HG03521 (cell line): ENCODE data around the gene PAPPA.

Experiments used
- ATAC-seq: cut with Tn5 transposase; IDR thresholded peaks from one replicate; pipeline ENCODE4 v1.9.1; 2021; ENCODE audit warnings: mild to moderate bottlenecking, moderate library complexity; ENCODE audit not compliant: unreplicated experiment

The PAPPA gene

DNA sequence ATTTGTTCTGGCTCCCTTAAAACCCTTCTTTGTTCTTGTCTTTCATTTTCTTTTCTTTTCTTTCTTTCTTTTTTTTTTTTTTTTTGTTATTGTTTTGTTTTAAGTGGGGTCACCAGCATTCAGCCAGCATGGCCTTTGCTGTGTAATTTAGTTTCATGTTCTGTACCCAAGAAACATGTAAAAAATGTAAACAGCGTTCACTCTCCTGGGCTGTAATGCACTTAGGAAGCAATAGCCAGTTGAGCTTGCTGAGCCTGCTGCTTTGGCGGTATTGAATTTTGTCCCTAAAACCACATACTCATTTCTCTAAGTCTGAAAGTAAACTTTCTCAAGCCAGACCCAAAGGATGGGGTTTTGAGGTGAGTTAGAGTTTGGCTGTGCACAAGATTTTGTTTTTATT lies 158.6 kb downstream of the PAPPA start:
- ATAC-seq = no peak

DNA sequence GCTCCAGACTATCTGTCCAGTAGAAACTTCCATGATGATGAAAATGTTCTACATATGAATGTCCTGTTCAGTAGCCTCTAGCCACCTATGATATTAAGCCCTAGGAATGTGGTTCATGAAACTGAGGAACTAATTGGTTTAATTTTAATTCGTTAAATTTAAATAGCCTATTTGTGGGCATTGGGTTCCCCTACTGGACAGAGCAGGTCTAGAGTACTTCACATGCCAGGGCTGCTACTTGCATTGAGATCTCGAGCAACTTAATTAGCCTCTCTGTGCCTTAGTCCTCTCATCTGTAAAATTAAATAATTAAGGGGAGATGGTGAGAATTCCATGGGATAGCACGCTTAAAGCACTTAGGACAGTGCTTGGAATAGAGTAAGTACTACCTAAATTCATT lies 160.0 kb downstream of the PAPPA start:
- no peak for ATAC-seq

DNA sequence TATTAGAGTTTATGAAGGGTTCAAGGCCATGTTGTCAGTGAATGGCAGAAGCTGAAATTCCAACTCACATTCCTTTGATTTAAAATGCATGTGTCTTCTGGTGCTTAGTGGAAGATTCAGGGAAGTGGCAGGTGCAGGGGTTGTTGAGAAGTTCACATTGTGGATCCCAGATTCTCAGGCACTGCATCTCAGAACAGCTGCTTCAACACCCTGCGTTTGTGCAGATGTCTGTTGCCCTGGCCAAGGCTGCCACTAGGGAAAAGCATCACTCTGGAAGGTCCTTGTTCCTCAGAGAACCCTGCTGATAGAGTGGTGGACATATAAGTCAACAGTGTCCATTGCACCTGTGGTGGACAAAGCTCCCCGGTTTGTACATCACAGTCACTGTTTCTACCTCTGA lies 162.7 kb downstream of the PAPPA start:
- no peak for ATAC-seq

DNA sequence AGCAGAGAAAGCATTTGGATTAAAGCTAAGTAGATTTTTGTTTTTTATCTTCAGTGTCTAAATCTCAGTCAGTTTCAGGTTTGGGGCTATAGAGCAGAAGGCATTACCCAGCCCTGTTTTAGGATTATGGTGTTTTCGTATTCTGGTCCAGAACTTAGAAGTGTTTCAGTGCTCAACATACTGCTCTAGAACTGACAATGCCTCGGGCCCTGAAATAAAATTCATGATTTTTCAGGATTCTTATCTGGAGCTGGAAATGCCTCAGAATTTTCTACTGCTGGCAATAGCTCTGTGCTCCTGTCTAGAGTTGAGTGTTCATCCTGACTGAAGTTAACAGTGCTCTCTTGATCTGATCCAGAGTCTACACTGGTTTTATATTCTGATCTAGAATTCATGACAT lies 163.9 kb downstream of the PAPPA start:
- ATAC-seq = no peak

DNA sequence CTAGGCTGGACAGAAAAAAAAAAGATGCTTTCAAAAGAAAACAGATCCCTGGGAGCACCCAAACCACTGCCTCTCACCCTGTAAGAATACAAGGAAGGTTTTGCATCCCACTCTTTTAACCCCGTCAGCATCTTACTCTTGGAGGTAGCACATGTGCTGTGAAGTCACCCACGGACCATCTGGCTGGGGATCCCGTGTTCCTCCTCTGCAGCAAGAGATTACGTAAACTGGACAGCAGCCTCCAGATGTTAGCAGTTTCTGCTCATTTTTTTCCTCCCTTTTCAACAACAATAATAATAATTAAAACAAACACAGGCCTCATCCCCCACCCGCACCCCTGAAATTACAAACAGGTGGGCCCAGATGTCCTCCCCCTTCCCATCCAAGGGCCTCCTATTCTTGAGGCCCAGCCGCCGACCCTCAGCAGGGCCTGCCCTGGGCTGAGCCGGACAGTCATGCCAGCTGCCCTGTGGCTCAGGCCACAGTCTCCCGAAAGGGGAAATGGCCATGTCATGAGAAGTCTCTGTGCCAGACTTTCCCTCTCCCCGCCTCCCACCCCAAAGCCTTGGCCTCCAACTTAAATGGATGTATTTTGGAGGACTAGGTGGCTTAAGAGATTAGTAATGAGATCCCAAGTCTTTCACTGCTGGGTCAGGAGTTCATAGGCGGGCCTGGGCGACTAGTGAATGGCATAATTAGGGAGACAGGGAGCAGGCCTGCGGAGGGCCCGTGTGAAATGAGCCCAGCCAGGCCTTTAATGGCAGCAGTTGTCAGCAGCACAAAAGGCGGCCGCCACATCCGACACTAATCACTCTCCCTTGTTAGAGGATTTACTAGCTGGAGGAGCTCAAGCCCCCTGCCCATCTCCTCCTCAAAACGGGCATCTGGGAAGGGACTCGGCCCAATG lies 165.1 kb downstream of the PAPPA start:
- no peak for ATAC-seq

GRCh38 chr9:116319480-116319879 lies 165.9 kb downstream of the PAPPA start:
- ATAC-seq = no peak

GRCh38 chr9:116320290-116320689 lies 166.7 kb downstream of the PAPPA start:
- ATAC-seq = no peak

DNA sequence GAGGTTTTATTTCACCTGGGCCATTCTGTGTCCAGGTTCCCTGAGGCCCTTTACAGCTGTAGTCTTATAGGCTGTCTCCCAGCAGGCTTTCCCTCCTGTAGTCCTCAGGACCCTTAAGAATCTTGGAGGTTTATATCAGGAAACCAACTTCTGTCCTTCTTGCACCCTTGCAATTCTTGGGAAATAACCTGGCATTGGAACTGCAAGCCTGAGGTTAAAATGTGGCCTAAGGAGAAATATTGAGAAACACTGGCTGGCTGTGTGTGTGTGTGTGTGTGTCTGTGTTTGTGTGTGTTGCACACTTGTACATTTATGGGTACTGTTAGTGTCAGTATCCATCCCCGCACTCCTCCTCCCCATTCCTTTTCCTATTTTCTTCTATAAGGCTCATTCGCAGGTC lies 168.9 kb downstream of the PAPPA start:
- no peak for ATAC-seq

GRCh38 chr9:116323012-116323411 lies 169.4 kb downstream of the PAPPA start:
- ATAC-seq = no peak

DNA sequence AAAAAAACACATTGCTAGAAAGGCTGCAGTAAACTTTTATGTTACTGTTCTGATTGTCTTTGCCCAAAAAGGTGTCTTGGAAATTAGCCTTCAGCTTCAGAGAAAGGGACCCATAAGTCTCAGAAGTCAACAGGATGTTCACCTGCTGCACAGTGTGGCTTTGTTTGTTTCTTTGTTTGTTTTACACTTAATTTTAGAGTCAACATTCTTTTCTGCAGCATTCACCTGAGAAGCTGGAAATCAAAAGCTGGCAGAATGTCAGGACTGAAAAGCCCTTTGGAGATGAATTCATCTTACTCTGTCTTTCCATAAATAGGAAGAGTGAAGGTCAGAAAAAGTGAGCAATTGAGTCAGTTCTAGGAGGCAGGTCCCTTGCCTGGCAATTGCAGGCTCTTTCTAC lies 170.0 kb downstream of the PAPPA start:
- ATAC-seq = no peak

- ATAC-seq = no peak
Observed at GRCh38 chr9:116325924-116326323, 172.3 kb downstream of the PAPPA start.

- ATAC-seq = no peak
Observed at GRCh38 chr9:116327701-116328405, 174.3 kb downstream of the PAPPA start.

DNA sequence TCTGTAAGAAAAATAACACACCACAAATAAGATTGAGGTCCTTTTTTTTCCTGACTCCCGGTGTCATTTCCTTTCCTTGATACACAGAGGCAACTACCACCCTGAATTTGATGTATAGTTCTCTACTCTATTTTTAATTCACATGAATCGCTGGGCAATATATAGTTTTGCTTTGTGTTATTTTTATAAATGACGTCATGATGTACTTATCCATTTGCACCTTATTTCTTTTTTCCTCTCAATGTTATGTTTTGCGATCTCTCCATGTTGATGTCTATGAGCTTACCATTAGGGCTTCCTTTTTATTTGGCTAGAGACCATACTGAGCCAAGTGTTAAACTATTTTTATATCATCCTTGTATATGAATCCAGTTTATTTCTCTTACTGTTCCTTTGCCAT lies 175.9 kb downstream of the PAPPA start:
- no peak for ATAC-seq

GRCh38 chr9:116331241-116331640 lies 177.7 kb downstream of the PAPPA start:
- ATAC-seq = no peak

DNA sequence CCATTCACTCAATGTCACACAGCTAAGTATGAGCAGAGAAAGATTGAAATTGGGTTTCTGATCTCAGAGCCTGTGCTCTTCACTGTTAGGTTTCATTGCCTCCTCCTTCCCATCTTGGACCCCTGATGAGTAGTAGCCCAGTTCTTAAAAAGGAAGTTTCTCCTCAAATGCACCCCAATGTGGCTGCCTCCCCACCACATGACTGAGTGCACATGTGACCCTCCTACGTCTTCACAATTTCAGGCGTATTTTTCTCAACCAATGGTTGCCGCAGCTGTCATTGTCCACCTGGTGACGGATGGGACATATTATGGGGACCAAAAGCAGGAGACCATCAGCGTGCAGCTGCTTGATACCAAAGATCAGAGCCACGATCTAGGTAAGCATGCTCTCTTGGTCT lies 178.5 kb downstream of the PAPPA start:
- ATAC-seq = no peak

- no peak for ATAC-seq
Observed at GRCh38 chr9:116333254-116333653, 179.7 kb downstream of the PAPPA start.

DNA sequence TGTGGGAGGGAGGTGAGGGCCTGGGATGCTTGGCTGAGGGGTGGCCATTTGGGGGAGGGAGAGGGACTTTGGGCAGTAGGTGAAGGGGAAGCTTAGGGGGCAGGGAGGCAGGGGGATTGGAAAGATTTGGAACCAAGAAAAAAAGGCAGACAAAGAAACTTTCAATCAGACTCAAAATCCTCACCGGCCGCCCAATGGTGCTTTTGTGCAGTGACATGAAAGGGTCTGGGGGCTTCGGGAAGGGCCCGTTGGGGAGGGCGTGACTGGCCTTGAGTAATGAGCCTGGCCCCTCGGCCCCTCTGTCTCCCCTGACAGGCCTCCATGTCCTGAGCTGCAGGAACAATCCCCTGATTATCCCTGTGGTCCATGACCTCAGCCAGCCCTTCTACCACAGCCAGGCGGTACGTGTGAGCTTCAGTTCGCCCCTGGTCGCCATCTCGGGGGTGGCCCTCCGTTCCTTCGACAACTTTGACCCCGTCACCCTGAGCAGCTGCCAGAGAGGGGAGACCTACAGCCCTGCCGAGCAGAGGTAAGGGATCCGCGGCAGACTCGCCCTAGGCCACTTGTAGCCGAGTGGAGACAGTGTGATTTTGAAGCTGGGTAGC lies 181.1 kb downstream of the PAPPA start:
- no peak for ATAC-seq

- no peak for ATAC-seq
Observed at GRCh38 chr9:116335392-116335791, 181.8 kb downstream of the PAPPA start.

- no peak for ATAC-seq
Observed at GRCh38 chr9:116336133-116336862, 182.7 kb downstream of the PAPPA start.

DNA sequence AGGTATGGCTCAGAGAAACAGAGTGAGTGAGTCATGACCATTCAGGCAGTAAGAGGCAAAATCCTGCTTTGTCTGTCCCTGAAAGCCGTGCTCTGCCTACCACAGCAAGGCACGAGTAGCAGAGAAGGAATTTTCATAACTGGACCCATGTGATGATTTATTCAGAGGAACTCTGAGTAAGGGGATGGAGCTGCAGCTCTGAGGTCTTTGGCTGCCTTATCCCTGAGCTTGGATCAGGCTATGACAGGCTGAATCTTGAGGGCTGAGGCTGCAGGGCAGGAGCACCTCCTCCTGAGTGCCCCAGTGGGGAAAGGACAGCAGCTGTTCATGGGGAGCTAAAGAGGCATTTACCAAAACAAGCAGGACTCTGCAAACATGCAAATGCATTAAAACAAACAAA lies 183.4 kb downstream of the PAPPA start:
- no peak for ATAC-seq

DNA sequence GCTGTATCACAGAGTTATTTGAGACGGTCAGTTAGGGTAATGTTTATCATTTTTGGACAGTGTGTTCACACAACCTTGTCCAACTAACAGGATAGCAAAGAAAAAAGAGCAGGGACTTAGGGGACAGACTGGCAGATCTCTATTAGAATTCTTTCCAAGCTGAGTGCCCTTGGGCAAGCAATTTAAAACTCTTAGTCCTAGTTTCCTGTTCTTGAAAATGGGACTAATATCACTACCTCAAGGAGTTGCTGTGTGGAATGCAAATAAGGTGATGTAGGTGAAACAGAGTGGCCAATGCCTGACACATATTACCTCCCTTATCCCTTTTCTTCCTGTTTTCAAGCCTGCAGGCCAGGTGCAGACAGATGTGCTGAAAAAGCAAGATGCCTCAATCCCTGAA lies 186.7 kb downstream of the PAPPA start:
- no peak for ATAC-seq
